GM13977 (cell line): Measurements from ENCODE around the gene CFAP161.

Experiments used
- DNase-seq: peaks from one replicate; pipeline ENCODE4 v3.0.0; 2012; ENCODE audit warnings: low spot score
- in situ Hi-C: fragments of 300-500 bp; cut with MboI; formaldehyde crosslinking; loops from one replicate; pipeline ENCODE4 v1.12.0; 2022; ENCODE audit warnings: low sequenced_read_pairs, low pct_unique_long_range_greater_than_20kb, mixed read lengths, inconsistent platforms; ENCODE audit not compliant: unreplicated experiment
- TF ChIP-seq, protein P1 (sequence below): IDR thresholded peaks from 2 replicates; pipeline ENCODE4 v1.5.1; 2012; ENCODE audit warnings: mild to moderate bottlenecking, control low read depth; ENCODE audit not compliant: insufficient read depth; ENCODE audit errors: extremely low read depth, missing control alignments

Gene CFAP161

DNA sequence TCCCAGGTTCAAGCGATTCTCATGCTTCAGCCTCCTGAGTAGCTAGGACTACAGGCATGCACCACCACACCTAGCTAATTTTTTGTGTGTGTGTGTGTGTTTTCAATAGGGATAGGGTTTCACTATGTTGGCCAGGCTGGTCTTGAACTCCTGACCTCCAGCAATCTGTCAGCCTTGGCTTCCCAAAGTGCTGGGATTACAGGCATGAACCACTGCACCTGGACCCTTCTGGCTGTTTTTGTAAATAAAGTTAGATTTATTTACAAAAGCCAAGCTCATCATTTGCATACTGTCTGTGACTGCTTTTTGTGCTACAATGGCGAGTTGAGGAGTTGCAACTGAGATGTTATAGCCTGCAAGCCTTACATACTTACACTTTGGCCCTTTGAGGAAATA lies 34.1 kb downstream of the CFAP161 start:
- in situ Hi-C loops = no loop called here
- DNase-seq = no peak
- TF ChIP-seq, protein P1, sequence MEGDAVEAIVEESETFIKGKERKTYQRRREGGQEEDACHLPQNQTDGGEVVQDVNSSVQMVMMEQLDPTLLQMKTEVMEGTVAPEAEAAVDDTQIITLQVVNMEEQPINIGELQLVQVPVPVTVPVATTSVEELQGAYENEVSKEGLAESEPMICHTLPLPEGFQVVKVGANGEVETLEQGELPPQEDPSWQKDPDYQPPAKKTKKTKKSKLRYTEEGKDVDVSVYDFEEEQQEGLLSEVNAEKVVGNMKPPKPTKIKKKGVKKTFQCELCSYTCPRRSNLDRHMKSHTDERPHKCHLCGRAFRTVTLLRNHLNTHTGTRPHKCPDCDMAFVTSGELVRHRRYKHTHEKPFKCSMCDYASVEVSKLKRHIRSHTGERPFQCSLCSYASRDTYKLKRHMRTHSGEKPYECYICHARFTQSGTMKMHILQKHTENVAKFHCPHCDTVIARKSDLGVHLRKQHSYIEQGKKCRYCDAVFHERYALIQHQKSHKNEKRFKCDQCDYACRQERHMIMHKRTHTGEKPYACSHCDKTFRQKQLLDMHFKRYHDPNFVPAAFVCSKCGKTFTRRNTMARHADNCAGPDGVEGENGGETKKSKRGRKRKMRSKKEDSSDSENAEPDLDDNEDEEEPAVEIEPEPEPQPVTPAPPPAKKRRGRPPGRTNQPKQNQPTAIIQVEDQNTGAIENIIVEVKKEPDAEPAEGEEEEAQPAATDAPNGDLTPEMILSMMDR = no peak

DNA sequence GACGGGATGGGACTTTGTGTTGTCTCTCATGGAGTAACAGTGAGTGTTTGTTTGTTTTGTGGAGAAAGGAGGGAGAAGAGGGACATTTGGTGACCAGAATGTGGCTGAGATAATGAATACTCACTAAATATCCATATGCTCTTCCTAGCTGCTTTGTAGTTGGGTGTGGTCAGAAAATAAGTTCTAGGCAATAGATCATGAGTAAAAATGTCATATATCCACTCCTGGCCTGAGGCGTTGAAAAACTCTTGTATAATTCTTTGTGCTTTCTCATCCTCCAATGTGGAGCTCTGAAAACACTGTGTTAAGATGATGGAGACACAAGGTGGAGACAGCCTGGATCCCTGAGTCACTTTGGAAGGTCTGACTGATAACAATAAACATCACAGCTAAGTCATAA lies 34.6 kb downstream of the CFAP161 start:
- TF ChIP-seq, protein P1 = no peak
- in situ Hi-C loops = no loop called here
- DNase-seq = no peak

DNA sequence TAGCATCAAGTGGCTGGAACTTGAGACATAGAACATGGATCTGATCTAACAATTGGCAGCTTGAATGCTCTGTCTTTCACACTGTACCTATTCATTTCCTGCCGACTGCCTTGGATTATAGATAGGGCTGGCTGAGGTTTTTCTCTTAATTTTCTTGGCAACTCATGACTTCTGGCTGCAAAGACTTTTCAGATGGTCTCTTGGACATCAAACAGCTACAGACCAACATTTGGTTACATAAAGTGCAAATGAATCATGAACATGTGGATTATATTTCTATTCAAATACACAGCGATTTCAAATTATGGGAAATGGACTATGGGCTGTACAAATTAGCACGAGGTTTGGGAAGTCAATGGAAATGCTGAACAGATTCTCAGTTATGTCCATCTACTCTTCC lies 36.4 kb downstream of the CFAP161 start:
- in situ Hi-C loops = no loop called here
- DNase-seq = no peak
- TF ChIP-seq, protein P1 = no peak

DNA sequence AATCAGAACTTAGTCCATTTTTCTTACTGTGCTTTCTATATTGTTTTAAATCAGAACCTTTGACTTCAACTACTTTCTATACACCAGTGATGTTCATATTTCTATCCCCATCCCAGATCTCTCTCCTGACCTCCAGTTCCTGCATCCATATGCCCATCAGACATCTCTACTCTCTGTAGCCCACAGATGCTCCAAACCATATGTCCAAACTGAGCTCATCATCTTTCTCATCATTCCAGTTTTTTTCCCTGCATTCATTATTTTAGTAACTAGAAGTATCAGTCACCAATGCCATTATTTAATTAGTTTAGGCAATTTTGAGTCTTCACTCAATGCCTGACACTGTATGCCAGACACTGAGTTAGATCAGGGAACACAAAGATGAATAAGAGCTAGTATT lies 37.2 kb downstream of the CFAP161 start:
- TF ChIP-seq, protein P1 = no peak
- DNase-seq = no peak
- in situ Hi-C loops = no loop called here

DNA sequence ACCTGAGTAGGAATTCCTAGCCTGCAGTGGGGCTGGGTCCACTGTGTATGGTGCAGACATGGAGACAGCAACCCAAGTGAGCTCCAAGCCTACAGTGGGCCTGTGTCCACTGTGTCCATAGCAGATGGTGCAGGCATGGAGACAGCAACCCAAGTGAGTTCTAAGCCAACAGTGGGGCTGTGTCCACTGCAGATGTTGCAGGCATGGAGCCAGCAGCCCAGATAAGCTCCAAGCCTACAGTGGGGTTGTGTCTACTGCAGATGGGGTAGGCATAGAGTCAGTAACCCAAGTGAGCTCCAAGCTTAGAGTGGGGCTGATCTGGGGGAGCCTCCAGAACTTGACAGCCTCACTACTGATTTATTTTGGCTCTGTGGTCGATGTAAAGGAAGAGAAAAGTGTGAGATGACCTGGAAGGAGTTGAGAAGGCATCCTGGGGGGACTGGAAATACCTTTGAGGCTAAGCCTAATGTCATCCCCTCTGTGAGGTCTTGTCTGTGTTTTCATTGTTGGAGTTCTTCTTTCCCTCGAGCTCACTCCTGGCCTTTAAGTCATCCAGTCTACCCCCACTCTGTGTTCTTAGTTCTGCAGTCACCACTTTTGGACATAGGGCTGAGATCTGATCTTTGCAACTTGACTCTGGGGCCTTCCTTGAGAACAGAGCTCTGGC lies 40.2 kb downstream of the CFAP161 start:
- TF ChIP-seq, protein P1 = no peak
- in situ Hi-C loops = no loop called here
- DNase-seq = no peak

DNA sequence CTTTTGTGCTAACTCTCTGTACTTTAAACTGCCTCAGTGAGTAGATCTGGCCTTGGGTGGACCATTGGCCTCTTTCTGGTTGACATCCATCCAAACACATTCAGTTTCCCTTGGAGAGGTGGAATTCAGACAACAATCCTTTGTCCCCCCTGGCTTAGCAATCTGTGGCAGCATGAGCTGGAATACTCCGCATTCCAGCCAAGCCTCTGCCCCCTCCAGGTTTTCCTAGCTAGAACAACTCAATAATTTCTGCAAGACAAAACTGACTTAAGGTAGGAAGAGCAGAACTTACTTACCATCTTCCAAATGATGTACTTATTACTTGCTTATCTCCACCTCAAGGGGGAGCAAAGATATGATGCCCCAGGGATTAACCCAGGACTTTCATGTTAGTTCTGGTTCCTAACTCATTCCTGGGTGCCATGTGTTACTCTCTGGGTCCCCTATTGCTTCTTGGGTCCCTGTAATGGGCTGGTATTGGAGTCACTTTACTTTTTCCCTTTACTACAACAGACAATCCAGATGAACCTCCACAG lies 40.8 kb downstream of the CFAP161 start:
- DNase-seq = no peak
- TF ChIP-seq, protein P1 = no peak
- in situ Hi-C loops = no loop called here
